HL-60 (cell line): ENCODE results near the gene DAAM1.

Experiments used
- DNase-seq, 2 experiments: peaks; one replicate each; pipeline ENCODE4 v3.0.0-alpha.2; 2010 to 2020; ENCODE audit warnings: low read depth in 1 of 2, low spot score in 1 of 2
- H3K27ac ChIP-seq: fragments of 250-450 bp; sonication (Bioruptor Pico); replicated peaks from 2 replicates; pipeline ENCODE4 v1.5.1; 2020; ENCODE audit warnings: mild to moderate bottlenecking, moderate library complexity
- H3K27me3 ChIP-seq: fragments of 250-450 bp; sonication (Bioruptor Pico); 2 replicates; pipeline ENCODE4 v1.5.1; 2021; ENCODE audit warnings: mild to moderate bottlenecking, moderate library complexity; ENCODE audit not compliant: insufficient read depth, poor library complexity, severe bottlenecking
- H3K4me3 ChIP-seq: replicated peaks from 2 replicates; pipeline ENCODE4 v1.5.1; 2011; ENCODE audit warnings: mild to moderate bottlenecking, control low read depth, low read length; ENCODE audit not compliant: insufficient read depth
- GABPA ChIP-seq: IDR thresholded peaks from 2 replicates; pipeline ENCODE4 v1.6.1; 2012; ENCODE audit warnings: low read depth
- POLR2AphosphoS5 ChIP-seq: IDR thresholded peaks from 2 replicates; pipeline ENCODE4 v1.6.1; 2012; ENCODE audit warnings: low read depth
- SPI1 ChIP-seq: IDR thresholded peaks from 2 replicates; pipeline ENCODE4 v1.6.1; 2012; ENCODE audit warnings: low read depth, mild to moderate bottlenecking, borderline replicate concordance
- TF ChIP-seq, protein P1 (sequence below): IDR thresholded peaks from one replicate; pipeline ENCODE4 v1.5.1; 2011; ENCODE audit warnings: low read length, control low read depth, inconsistent platforms; ENCODE audit not compliant: insufficient read depth
- TF ChIP-seq, protein P2 (sequence below): IDR thresholded peaks from 2 replicates; pipeline ENCODE4 v1.6.1; 2012; ENCODE audit warnings: low read depth; ENCODE audit not compliant: insufficient replicate concordance

DAAM1 gene

DNA sequence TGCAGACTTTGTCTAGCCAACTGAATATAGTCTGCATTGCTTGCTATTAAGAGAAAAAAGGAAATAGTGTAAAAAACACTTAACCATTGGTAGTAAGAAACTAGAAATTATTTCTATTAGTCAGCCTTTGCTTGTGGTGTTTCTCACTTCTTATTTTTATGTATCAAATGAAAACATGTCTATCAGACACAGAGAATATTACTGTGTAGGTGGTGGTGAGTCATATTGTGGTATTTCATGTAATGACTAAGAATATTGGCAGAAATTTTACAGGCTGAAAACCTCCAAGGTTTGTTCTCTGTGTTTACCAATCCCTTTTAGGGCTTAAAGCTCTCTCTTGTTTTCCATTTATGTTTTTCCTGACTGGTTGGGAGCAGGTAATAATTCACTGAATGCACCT, 87.2 kb downstream of the DAAM1 start:
- DNase-seq, result no peak

DNA sequence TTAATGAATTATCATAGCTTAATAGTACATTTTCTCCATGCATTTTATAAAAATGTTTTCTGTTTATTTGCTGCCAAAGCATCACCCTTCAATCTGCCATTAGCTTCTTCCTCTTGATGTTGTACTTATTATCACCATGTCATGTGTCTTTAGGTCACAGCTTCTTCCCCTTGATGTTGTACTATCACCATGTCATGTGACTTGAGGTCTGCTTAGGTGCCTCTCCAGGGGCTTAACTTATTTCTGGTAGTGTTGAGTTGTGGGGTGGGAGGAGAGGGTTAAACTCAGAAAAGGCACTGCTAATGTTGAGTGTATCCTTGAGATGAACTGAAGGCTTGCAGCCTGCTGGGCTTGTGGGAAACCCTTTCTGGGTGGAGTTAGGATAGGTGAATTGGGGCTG, 87.8 kb downstream of the DAAM1 start:
- Histone ChIP-seq H3K27me3 (no peaks in the 10 kb centered on the region), H3K27ac (no peak overlapping the region), H3K4me3 (no peak overlapping the region)

More for the DNA sequence above, 87.2 kb downstream of the DAAM1 start:
- TF ChIP-seq, protein P1, sequence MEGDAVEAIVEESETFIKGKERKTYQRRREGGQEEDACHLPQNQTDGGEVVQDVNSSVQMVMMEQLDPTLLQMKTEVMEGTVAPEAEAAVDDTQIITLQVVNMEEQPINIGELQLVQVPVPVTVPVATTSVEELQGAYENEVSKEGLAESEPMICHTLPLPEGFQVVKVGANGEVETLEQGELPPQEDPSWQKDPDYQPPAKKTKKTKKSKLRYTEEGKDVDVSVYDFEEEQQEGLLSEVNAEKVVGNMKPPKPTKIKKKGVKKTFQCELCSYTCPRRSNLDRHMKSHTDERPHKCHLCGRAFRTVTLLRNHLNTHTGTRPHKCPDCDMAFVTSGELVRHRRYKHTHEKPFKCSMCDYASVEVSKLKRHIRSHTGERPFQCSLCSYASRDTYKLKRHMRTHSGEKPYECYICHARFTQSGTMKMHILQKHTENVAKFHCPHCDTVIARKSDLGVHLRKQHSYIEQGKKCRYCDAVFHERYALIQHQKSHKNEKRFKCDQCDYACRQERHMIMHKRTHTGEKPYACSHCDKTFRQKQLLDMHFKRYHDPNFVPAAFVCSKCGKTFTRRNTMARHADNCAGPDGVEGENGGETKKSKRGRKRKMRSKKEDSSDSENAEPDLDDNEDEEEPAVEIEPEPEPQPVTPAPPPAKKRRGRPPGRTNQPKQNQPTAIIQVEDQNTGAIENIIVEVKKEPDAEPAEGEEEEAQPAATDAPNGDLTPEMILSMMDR, result no peak
- TF ChIP-seq POLR2AphosphoS5 (no peak), GABPA (no peak), SPI1 (no peak)
- TF ChIP-seq, protein P2, sequence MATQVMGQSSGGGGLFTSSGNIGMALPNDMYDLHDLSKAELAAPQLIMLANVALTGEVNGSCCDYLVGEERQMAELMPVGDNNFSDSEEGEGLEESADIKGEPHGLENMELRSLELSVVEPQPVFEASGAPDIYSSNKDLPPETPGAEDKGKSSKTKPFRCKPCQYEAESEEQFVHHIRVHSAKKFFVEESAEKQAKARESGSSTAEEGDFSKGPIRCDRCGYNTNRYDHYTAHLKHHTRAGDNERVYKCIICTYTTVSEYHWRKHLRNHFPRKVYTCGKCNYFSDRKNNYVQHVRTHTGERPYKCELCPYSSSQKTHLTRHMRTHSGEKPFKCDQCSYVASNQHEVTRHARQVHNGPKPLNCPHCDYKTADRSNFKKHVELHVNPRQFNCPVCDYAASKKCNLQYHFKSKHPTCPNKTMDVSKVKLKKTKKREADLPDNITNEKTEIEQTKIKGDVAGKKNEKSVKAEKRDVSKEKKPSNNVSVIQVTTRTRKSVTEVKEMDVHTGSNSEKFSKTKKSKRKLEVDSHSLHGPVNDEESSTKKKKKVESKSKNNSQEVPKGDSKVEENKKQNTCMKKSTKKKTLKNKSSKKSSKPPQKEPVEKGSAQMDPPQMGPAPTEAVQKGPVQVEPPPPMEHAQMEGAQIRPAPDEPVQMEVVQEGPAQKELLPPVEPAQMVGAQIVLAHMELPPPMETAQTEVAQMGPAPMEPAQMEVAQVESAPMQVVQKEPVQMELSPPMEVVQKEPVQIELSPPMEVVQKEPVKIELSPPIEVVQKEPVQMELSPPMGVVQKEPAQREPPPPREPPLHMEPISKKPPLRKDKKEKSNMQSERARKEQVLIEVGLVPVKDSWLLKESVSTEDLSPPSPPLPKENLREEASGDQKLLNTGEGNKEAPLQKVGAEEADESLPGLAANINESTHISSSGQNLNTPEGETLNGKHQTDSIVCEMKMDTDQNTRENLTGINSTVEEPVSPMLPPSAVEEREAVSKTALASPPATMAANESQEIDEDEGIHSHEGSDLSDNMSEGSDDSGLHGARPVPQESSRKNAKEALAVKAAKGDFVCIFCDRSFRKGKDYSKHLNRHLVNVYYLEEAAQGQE, result no peak
- no peaks in the 10 kb centered on the region for H3K27me3 ChIP-seq
- no peak overlapping the region for H3K27ac ChIP-seq
- H3K4me3 ChIP-seq, result no peak overlapping the region

DNA sequence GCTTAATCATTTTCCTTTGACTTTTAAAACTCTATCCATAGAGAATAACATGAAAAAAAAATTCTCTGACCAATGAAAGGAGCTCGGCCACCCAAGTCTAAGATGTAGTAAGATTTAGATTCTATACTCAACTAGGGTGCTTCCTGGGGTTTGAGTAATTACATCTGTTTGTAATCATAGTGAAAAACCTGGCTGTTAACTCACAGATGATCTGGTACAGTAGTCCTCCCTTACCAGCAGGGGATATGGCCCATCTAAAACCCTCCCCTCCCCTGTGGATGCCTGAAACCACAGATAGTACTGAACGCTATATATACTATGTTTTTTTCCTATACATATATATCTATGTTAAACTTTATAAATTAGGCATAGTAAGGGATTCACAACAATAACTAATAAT, 89.2 kb downstream of the DAAM1 start:
- no peak for DNase-seq
- Histone ChIP-seq H3K4me3 (no peak overlapping the region), H3K27ac (no peak overlapping the region), H3K27me3 (no peaks in the 10 kb centered on the region)
- TF ChIP-seq, protein P2, result no peak
- TF ChIP-seq GABPA (no peak), POLR2AphosphoS5 (no peak)

More for the DNA sequence above, 87.8 kb downstream of the DAAM1 start:
- TF ChIP-seq SPI1 (no peak), GABPA (no peak), POLR2AphosphoS5 (no peak)
- TF ChIP-seq, protein P2, result no peak
- TF ChIP-seq, protein P1, result no peak
- no peak for DNase-seq
